Stimulated activated CD4-positive, alpha-beta T cell treated with anti-CD3 and anti-CD28 coated beads, Interleukin-4, amount 100 ng/mL, for 24 hours (primary cell): ENCODE data around the gene SLC2A10.

Source experiments
- DNase-seq: peaks from one replicate; pipeline ENCODE4 v3.0.0-alpha.2; 2020

Gene SLC2A10

GRCh38 chr20:46739431-46740213 is 30.2 kb downstream of the SLC2A10 start:
- no peak for DNase-seq

GRCh38 chr20:46740214-46740609 is 30.8 kb downstream of the SLC2A10 start:
- DNase-seq: no peak

- no peak for DNase-seq
Observed at GRCh38 chr20:46741924-46742668, 32.6 kb downstream of the SLC2A10 start.

- DNase-seq: no peak
Observed at GRCh38 chr20:46742669-46743045, 33.2 kb downstream of the SLC2A10 start.

- DNase-seq: no peak
Observed at GRCh38 chr20:46743088-46743487, 33.6 kb downstream of the SLC2A10 start.

- DNase-seq: no peak
Observed at GRCh38 chr20:46746956-46747526, 37.6 kb downstream of the SLC2A10 start.

- DNase-seq: no peak
Observed at GRCh38 chr20:46749147-46749546, 39.7 kb downstream of the SLC2A10 start.

- no peak for DNase-seq
Observed at GRCh38 chr20:46751856-46752255, 42.4 kb downstream of the SLC2A10 start.

GRCh38 chr20:46752728-46753127 is 43.3 kb downstream of the SLC2A10 start:
- DNase-seq: peak; percentile 54

GRCh38 chr20:46755483-46756413 is 46.3 kb downstream of the SLC2A10 start:
- no peak for DNase-seq

GRCh38 chr20:46756419-46756818 is 47.0 kb downstream of the SLC2A10 start:
- no peak for DNase-seq

- no peak for DNase-seq
Observed at GRCh38 chr20:46757135-46757534, 47.7 kb downstream of the SLC2A10 start.

- DNase-seq: peak; percentile 62
Observed at GRCh38 chr20:46757754-46758678, 48.6 kb downstream of the SLC2A10 start.

GRCh38 chr20:46758929-46759669 is 49.6 kb downstream of the SLC2A10 start:
- no peak for DNase-seq

- no peak for DNase-seq
Observed at GRCh38 chr20:46761566-46761965, 52.1 kb downstream of the SLC2A10 start.

GRCh38 chr20:46764068-46764467 is 54.6 kb downstream of the SLC2A10 start:
- no peak for DNase-seq

- DNase-seq: no peak
Observed at GRCh38 chr20:46765506-46766120, 56.2 kb downstream of the SLC2A10 start.

- DNase-seq: peak; percentile 22
Observed at GRCh38 chr20:46767127-46767761, 57.8 kb downstream of the SLC2A10 start.

GRCh38 chr20:46770330-46771194 is 61.1 kb downstream of the SLC2A10 start:
- DNase-seq: no peak
